Caco-2 (cell line): ENCODE data around the gene ADARB2. TPM values are rescaled to one million over a fixed set of nuclear protein-coding genes. Genes with fewer than 3 reads are reported as not detected.

Source experiments
- BruUV-seq: library from RNA; stranded (reverse); fragments of 400-500 nt; replicated peaks from 2 replicates; lab custom pipeline; 2021; lab: Mats Ljungman, UMichigan
- CTCF ChIA-PET: fragments of 300-600 bp; sonication (Branson Sonifier 250); formaldehyde crosslinking; loops from one replicate; lab custom pipeline; 2022; ENCODE audit warnings: antibody characterized with exemption; lab: Charles Lee
- POLR2A ChIA-PET: fragments of 300-600 bp; sonication (Branson Sonifier 250); formaldehyde crosslinking; loops from one replicate; lab custom pipeline; 2022; ENCODE audit warnings: antibody characterized with exemption; lab: Charles Lee
- DNase-seq, 2 experiments: peaks; one replicate each; pipeline versions ENCODE4 v3.0.0 to v3.0.0-alpha.2; 2020 to 2022
- H3K27me3 ChIP-seq: replicated peaks from 2 replicates; pipeline ENCODE4 v1.6.0; 2011; ENCODE audit warnings: low read length; ENCODE audit not compliant: control insufficient read depth, insufficient read depth
- H3K36me3 ChIP-seq: 2 replicates; pipeline ENCODE4 v1.5.1; 2011; ENCODE audit warnings: low read length; ENCODE audit not compliant: control insufficient read depth, insufficient read depth
- H3K4me1 ChIP-seq: fragments of 250-450 bp; sonication (Bioruptor Pico); 2 replicates; pipeline ENCODE4 v1.5.1; 2020; ENCODE audit warnings: mild to moderate bottlenecking
- H3K4me3 ChIP-seq: 2 replicates; pipeline ENCODE4 v1.5.1; 2011; ENCODE audit warnings: low read depth, mild to moderate bottlenecking, control low read depth, low read length
- H3K9me3 ChIP-seq: fragments of 250-450 bp; sonication (Bioruptor Pico); 2 replicates; pipeline ENCODE4 v1.5.1; 2020; ENCODE audit warnings: mild to moderate bottlenecking, moderate library complexity
- H3K27ac Mint-ChIP-seq: one replicate; pipeline ENCODE4 v1.8.0; 2022; ENCODE audit warnings: mixed read lengths; ENCODE audit not compliant: unreplicated experiment
- H3K27me3 Mint-ChIP-seq: one replicate; pipeline ENCODE4 v1.8.0; 2022; ENCODE audit warnings: mixed read lengths; ENCODE audit not compliant: insufficient read depth, unreplicated experiment
- H3K36me3 Mint-ChIP-seq: one replicate; pipeline ENCODE4 v1.8.0; 2022; ENCODE audit warnings: mild to moderate bottlenecking, mixed read lengths; ENCODE audit not compliant: insufficient read depth, unreplicated experiment
- H3K4me1 Mint-ChIP-seq: one replicate; pipeline ENCODE4 v1.8.0; 2022; ENCODE audit warnings: low read depth, mixed read lengths; ENCODE audit not compliant: unreplicated experiment
- H3K4me3 Mint-ChIP-seq: one replicate; pipeline ENCODE4 v1.8.0; 2022; ENCODE audit warnings: mild to moderate bottlenecking, moderate library complexity, mixed read lengths; ENCODE audit not compliant: unreplicated experiment
- H3K9me3 Mint-ChIP-seq: one replicate; pipeline ENCODE4 v1.8.0; 2022; ENCODE audit warnings: mixed read lengths; ENCODE audit not compliant: unreplicated experiment
- intact Hi-C: fragments of 100-400 bp; cut with micrococcal nuclease; formaldehyde crosslinking; loops from one replicate; pipeline ENCODE4 v1.10.0; 2022; ENCODE audit not compliant: unreplicated experiment
- total RNA-seq: library from RNA; stranded (reverse); gene quantifications from 2 replicates; pipeline ENCODE4 v1.2.3, GENCODE V29; 2022
- TF ChIP-seq, protein P1 (sequence below), 2 experiments: fragments of 200-600 bp in 1 of 2; IDR thresholded peaks; 1 replicate in 1 of 2; 2 replicates in 1 of 2; pipeline versions ENCODE4 v1.5.1 to v1.8.0; 2011 to 2022; ENCODE audit warnings: antibody characterized with exemption in 1 of 2, control low read depth in 1 of 2, inconsistent platforms in 1 of 2, low read depth in 1 of 2, low read length in 1 of 2, mild to moderate bottlenecking in 1 of 2, moderate library complexity in 1 of 2; ENCODE audit not compliant: insufficient read depth in 1 of 2, severe bottlenecking in 1 of 2, unreplicated experiment in 1 of 2

The ADARB2 gene
- total RNA-seq, 1 experiment from 2014 or later: 0.27 TPM

DNA sequence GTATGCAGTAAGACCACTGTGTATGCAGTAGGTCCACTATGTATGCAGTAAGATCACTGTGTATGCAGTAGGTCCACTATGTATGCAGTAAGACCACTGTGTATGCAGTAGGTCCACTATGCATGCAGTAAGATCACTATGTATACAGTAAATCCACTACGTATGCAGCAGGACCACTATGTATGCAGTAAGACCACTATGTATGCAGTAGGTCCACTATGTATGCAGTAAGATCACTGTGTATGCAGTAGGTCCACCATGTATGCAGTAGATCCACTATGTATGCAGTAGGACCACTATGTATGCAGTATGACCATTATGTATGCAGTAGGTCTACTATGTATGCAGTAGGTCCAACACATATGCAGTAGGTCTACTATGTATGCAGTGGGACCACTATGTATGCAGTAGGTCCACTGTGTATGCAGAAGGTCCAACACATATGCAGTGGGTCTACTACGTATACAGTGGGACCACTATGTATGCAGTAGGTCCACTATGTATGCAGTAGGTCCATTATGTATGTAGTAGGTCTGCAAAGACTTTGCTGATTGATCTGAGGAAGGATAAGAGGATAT, 313.6 kb downstream of the ADARB2 start:
- peaks cover 6% of the 10 kb centered on the region; the same call in 1 of the 2 replicates for H3K4me1 ChIP-seq
- H3K27ac Mint-ChIP-seq: no peak overlapping the region
- peaks cover 16% of the 10 kb centered on the region for H3K27me3 Mint-ChIP-seq

DNA sequence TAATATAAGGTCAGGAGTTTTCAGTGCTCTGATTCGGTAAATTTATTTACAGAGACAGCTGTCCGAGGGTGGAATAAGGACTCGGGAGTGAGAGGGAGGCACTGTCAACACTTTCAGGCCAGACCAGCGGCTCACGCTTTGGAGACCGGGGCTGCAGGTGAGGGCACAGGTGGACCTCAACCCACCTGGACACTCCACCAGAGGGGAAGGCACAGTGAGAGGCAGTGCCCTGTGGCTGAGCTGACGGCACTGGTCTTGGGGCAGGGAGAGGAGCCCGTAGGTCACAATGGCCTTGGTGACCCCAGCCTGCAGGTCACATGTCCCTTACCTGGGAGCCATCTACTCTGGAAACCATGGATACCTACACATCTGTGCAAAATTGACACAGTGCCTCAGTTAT, 315.1 kb downstream of the ADARB2 start:
- Histone ChIP-seq H3K36me3 (no peaks in the 10 kb centered on the region), H3K4me1 (peaks cover 6% of the 10 kb centered on the region; the same call in 1 of the 2 replicates), H3K4me3 (no peak overlapping the region), H3K27me3 (peaks cover 6% of the 10 kb centered on the region), H3K9me3 (no peaks in the 10 kb centered on the region)
- peaks cover 16% of the 10 kb centered on the region for H3K27me3 Mint-ChIP-seq
- TF ChIP-seq, protein P1, sequence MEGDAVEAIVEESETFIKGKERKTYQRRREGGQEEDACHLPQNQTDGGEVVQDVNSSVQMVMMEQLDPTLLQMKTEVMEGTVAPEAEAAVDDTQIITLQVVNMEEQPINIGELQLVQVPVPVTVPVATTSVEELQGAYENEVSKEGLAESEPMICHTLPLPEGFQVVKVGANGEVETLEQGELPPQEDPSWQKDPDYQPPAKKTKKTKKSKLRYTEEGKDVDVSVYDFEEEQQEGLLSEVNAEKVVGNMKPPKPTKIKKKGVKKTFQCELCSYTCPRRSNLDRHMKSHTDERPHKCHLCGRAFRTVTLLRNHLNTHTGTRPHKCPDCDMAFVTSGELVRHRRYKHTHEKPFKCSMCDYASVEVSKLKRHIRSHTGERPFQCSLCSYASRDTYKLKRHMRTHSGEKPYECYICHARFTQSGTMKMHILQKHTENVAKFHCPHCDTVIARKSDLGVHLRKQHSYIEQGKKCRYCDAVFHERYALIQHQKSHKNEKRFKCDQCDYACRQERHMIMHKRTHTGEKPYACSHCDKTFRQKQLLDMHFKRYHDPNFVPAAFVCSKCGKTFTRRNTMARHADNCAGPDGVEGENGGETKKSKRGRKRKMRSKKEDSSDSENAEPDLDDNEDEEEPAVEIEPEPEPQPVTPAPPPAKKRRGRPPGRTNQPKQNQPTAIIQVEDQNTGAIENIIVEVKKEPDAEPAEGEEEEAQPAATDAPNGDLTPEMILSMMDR (IDR thresholded peaks at IDR 0.05; ENCODE audit: insufficient read depth in 1 of 2, low read depth in 1 of 2, low read length in 1 of 2, severe bottlenecking in 1 of 2, unreplicated experiment in 1 of 2): no peak
- no peaks in the 10 kb centered on the region for H3K9me3 Mint-ChIP-seq
- peaks cover 11% of the 10 kb centered on the region for H3K4me1 Mint-ChIP-seq
- ChIA-PET CTCF (interaction anchor here (0.6 kb wide), 1 partner anchor 742 kb away, joined by 4 read pairs; no protein-coding TSS in a partner anchor), POLR2A (no interaction called here)
- no peak overlapping the region for H3K27ac Mint-ChIP-seq
- DNase-seq: no peak
- H3K36me3 Mint-ChIP-seq: no peaks in the 10 kb centered on the region
- no peak overlapping the region for H3K4me3 Mint-ChIP-seq
- intact Hi-C loops: loop anchor here (5.0 kb wide), 1 partner anchor 190 kb away; no protein-coding TSS in a partner anchor
- BruUV-seq: no TSS peak

More for the DNA sequence above, 313.6 kb downstream of the ADARB2 start:
- Mint-ChIP-seq H3K9me3 (no peaks in the 10 kb centered on the region), H3K4me1 (peaks cover 11% of the 10 kb centered on the region), H3K36me3 (no peaks in the 10 kb centered on the region), H3K4me3 (no peak overlapping the region)
- BruUV-seq: no TSS peak
- Histone ChIP-seq H3K4me3 (no peak overlapping the region), H3K36me3 (no peaks in the 10 kb centered on the region), H3K9me3 (no peaks in the 10 kb centered on the region), H3K27me3 (peaks cover 6% of the 10 kb centered on the region)
- TF ChIP-seq, protein P1 (IDR thresholded peaks at IDR 0.05; ENCODE audit: insufficient read depth in 1 of 2, low read depth in 1 of 2, low read length in 1 of 2, severe bottlenecking in 1 of 2, unreplicated experiment in 1 of 2): no peak
- no peak for DNase-seq
- POLR2A ChIA-PET: no interaction called here
- intact Hi-C loops: loop anchor here (5.0 kb wide), 1 partner anchor 189 kb away; no protein-coding TSS in a partner anchor
- CTCF ChIA-PET: no interaction called here

DNA sequence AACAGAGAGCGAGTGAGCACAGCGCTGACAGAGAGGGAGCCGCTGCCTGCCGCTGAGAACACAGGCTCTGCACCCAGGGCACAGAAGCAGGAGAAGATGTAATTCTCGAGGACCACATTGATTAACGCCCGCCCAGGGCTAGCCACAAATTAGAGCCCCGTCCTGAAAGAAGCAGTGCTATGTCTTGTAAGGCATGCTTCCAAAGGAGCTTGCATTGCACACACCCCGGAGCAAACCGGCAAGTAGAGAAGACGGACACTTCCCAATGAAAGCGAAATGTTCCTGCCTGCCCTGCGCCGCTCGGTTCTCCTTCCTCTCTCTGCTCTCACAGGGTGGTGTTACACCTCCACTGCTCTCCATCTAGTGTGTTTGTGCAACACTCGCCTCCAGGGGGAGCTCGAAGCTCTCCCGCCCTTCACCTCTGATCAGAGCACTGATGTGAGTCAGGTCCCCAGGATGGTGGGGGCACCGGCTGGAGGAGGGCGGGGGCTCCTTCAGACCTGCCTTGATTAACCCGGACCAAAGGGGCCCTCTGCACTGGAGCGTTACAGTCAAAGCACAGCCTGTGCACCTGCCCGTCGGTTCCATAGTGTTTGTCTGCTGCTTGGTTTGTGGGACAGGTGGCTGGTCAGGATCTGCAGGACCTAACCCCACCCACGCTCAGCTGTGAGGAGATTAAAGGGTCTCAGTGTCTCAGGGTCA, 316.5 kb downstream of the ADARB2 start:
- ChIA-PET POLR2A (no interaction called here), CTCF (interaction anchor here (0.6 to 1.3 kb wide), 7 partner anchors 10 to 311 kb away, joined by 3 to 9 read pairs (median 4); no protein-coding TSS in a partner anchor)
- intact Hi-C loops: loop anchor here (2.0 to 5.0 kb wide), 2 partner anchors 46 to 191 kb away; no protein-coding TSS in a partner anchor
- Mint-ChIP-seq H3K36me3 (no peaks in the 10 kb centered on the region), H3K27ac (no peak overlapping the region), H3K4me1 (peaks cover 11% of the 10 kb centered on the region), H3K9me3 (peaks cover under 1% of the 10 kb centered on the region), H3K27me3 (peaks cover 20% of the 10 kb centered on the region), H3K4me3 (peak overlapping the region; percentile 60)
- Histone ChIP-seq H3K36me3 (no peaks in the 10 kb centered on the region), H3K4me1 (peaks cover 6% of the 10 kb centered on the region; the same call in 1 of the 2 replicates), H3K27me3 (peaks cover 2% of the 10 kb centered on the region; the same call in 1 of the 2 replicates), H3K9me3 (no peaks in the 10 kb centered on the region), H3K4me3 (peak overlapping the region; percentile 10; the same call in 1 of the 2 replicates)
- no TSS peak for BruUV-seq
- peak; percentile 82 to 87 for DNase-seq
- TF ChIP-seq, protein P1 (IDR thresholded peaks at IDR 0.05; ENCODE audit: insufficient read depth in 1 of 2, low read depth in 1 of 2, low read length in 1 of 2, severe bottlenecking in 1 of 2, unreplicated experiment in 1 of 2): peak; percentile 95 to 97
